Measurements from ENCODE around the gene SLC35A1. TPM values are rescaled to one million over a fixed set of nuclear protein-coding genes. Genes with fewer than 3 reads are reported as not detected.
A peak's percentile ranks its signal among the peaks of the same experiment; 100 is the strongest.

The SLC35A1 gene
- total and polyA plus RNA-seq, 2 of the 4 experiments (the other 2 are of a cell fraction): 9.7 to 12.4 TPM

DNA sequence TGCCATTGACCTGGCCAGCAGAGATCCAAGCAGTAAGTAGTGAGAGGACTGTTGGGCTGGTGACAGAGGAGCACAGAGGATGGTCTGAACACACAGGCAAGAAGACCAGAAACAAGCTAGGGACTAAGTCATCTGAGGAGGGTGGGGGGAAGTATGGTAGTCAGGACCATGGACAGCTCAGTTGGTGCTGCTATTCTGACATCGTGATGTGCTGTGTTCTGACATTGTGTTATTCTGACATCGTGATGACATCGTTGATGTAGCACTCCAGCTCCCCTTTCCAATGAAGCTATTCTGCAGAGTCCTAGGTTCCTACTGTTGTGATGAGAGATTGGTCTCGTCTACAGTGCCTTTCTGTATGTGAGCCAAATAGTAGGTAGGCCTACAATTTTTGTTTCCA lies 36.3 kb upstream of the SLC35A1 start:
- Histone ChIP-seq H3K9me1 (ENCODE audit: insufficient read depth, low read length) (no peaks in the 10 kb centered on the region), H4K8ac (ENCODE audit: low read depth in 2 of 2, low read length in 2 of 2) (no peak overlapping the region), H4K20me1 (ENCODE audit: insufficient read depth, low read length) (no peaks in the 10 kb centered on the region), H3K9me3 (ENCODE audit: control insufficient read depth, insufficient read depth, low read length) (no peaks in the 10 kb centered on the region), H3K4ac (ENCODE audit: low read depth, low read length) (no peak overlapping the region), H2BK15ac (ENCODE audit: low read depth, low read length) (no peak overlapping the region), H2AK5ac (ENCODE audit: low read depth, low read length) (no peak overlapping the region), H3K9ac (ENCODE audit: low read depth, low read length) (no peak overlapping the region), H4K91ac (ENCODE audit: insufficient read depth, low read depth, low read length) (no peak overlapping the region), H3K18ac (ENCODE audit: low read depth, low read length) (no peak overlapping the region), H2BK5ac (ENCODE audit: low read depth, low read length, poor library complexity, severe bottlenecking) (no peak overlapping the region), H3K27ac (ENCODE audit: insufficient read depth, low read length) (no peak overlapping the region), H2AK9ac (replicated peaks; ENCODE audit: low read depth, low read length, poor library complexity) (no peak overlapping the region), H3K4me2 (ENCODE audit: low read depth, low read length) (no peak overlapping the region), H3K4me3 (ENCODE audit: insufficient read depth, low read depth, low read length) (no peak overlapping the region), H3K4me1 (ENCODE audit: control insufficient read depth, insufficient read depth, low read length) (no peaks in the 10 kb centered on the region), H2AFZ (replicated peaks; ENCODE audit: low read length, poor library complexity) (no peak overlapping the region), H3K36me3 (ENCODE audit: control insufficient read depth, insufficient read depth, low read length) (no peaks in the 10 kb centered on the region), H2BK20ac (ENCODE audit: low read depth, low read length) (no peak overlapping the region), H2BK120ac (ENCODE audit: low read depth, low read length) (no peak overlapping the region), H3K56ac (ENCODE audit: extremely low read depth, insufficient read depth, low read length) (no peak overlapping the region), H3K14ac (replicated peaks; ENCODE audit: low read depth, low read length) (no peak overlapping the region), H4K5ac (ENCODE audit: low read depth, low read length) (no peak overlapping the region), H3K79me1 (ENCODE audit: low read depth in 1 of 2, low read length in 2 of 2) (no peaks in the 10 kb centered on the region), H3K27me3 (ENCODE audit: control insufficient read depth, insufficient read depth, low read length) (no peaks in the 10 kb centered on the region), H3K23ac (ENCODE audit: low read depth, low read length) (no peak overlapping the region)
- ChIA-PET CTCF (no interaction called here), POLR2A (ENCODE audit: unreplicated experiment) (no interaction called here)
- in situ Hi-C loops (cut with MboI; ENCODE audit: low sequenced_read_pairs): no loop called here
- dilution Hi-C loops (cut with HindIII; ENCODE audit: low sequenced_read_pairs, unreplicated experiment): no loop called here
- ATAC-seq (ENCODE audit: low read depth) (peak; percentile 91), DNase-seq (peak; percentile 73)
- intact Hi-C loops (cut with micrococcal nuclease): no loop called here
- BruUV-seq (replicated peaks): no TSS peak
- no CpG with 5 or more reads among the region's 4 CpGs for WGBS, 2 experiments (ENCODE audit: extremely low coverage in 2 of 2, insufficient read length in 1 of 2)
- peak; percentile 46; the same call in 1 of the 2 replicates for TF ChIP-seq MAZ (IDR thresholded peaks at IDR 0.05; ENCODE audit: borderline replicate concordance, low read depth, low read length)
- no peak for TF ChIP-seq SMC3 (IDR thresholded peaks at IDR 0.05; ENCODE audit: low read depth, low read length)
- TF ChIP-seq RCOR1 (IDR thresholded peaks at IDR 0.05; ENCODE audit: insufficient replicate concordance, low read length): peak; percentile 42

Measured in IMR-90 (cell line).